ENCODE results near the gene SRSF4. TPM values are rescaled to one million over a fixed set of nuclear protein-coding genes. Genes with fewer than 3 reads are reported as not detected.

SRSF4 gene
- total and polyA plus RNA-seq, 10 of the 15 experiments (the other 5 are each of a cell fraction or from before 2014, with no cell fraction given): 17.2 to 107 (median 78.6) TPM

GRCh38 chr1:29169976-29170375 lies 11.7 kb downstream of the SRSF4 start:
- ChIA-PET CTCF (interaction anchor here (0.9 to 2.5 kb wide), 5 partner anchors 10 to 60 kb away, joined by 3 to 17 read pairs (median 4); partner anchors contain the start of genes MECR and SRSF4), SMC1A (ENCODE audit: uncharacterized antibody, unreplicated experiment) (interaction anchor here (0.6 to 3.7 kb wide), 8 partner anchors 10 to 336 kb away, joined by 3 to 27 read pairs (median 4); partner anchors contain the start of gene SRSF4), RAD21 (ENCODE audit: unreplicated experiment) (interaction anchor here (0.8 to 3.0 kb wide), 3 partner anchors 11 to 286 kb away, joined by 3 to 22 read pairs (median 3); partner anchors contain the start of gene SRSF4), POLR2A (interaction anchor here (4.7 kb wide), 1 partner anchor 11 kb away, joined by 50 read pairs; the partner anchor contains the start of gene SRSF4)
- no peak overlapping the region for H2AFZ ChIP-seq (ENCODE audit: control insufficient read depth, low read depth, low read length)
- H4K20me1 ChIP-seq (ENCODE audit: control insufficient read depth, insufficient read depth): peaks cover 4% of the 10 kb centered on the region; the same call in 1 of the 2 replicates
- H3K4me3 ChIP-seq: no peak overlapping the region; the same call in 1 of the 2 replicates
- peaks cover 5% of the 10 kb centered on the region; the same call in 1 of the 2 replicates for H3K4me1 ChIP-seq (ENCODE audit: control insufficient read depth, insufficient read depth, low read length)
- peaks cover 13 to 42% of the 10 kb centered on the region in 2 experiments for H3K36me3 ChIP-seq (ENCODE audit: control insufficient read depth in 2 of 2, insufficient read depth in 2 of 2, low read length in 1 of 2)
- TF ChIP-seq STAT1 (conservative IDR thresholded peaks at IDR 0.05) (no peak), TCF3 (IDR thresholded peaks at IDR 0.05; ENCODE audit: borderline replicate concordance, insufficient read depth, low read depth, low read length) (no peak), KAT2A (conservative IDR thresholded peaks at IDR 0.05; ENCODE audit: control insufficient read depth, low read depth, low read length) (no peak), PAX8 (IDR thresholded peaks at IDR 0.05) (no peak), NR2C2 (IDR thresholded peaks at IDR 0.05; ENCODE audit: borderline replicate concordance, control insufficient read depth, insufficient read length, low read depth) (no peak), GABPA (IDR thresholded peaks at IDR 0.05; ENCODE audit: low read depth) (no peak), HDGF (IDR thresholded peaks at IDR 0.05) (no peak), CEBPB (IDR thresholded peaks at IDR 0.05; ENCODE audit: borderline replicate concordance in 1 of 2, low read depth in 2 of 2, low read length in 2 of 2) (no peak), SP1 (IDR thresholded peaks at IDR 0.05; ENCODE audit: low read depth, low read length) (no peak), BCL11A (IDR thresholded peaks at IDR 0.05; ENCODE audit: low read depth, low read length) (no peak), SRF (IDR thresholded peaks at IDR 0.05; ENCODE audit: low read depth in 2 of 2, low read length in 2 of 2) (no peak), BCLAF1 (IDR thresholded peaks at IDR 0.05) (no peak), LARP7 (IDR thresholded peaks at IDR 0.05) (no peak), RAD21 (IDR thresholded peaks at IDR 0.05; ENCODE audit: insufficient read depth, low read depth, low read length) (no peak), CTCF (IDR thresholded peaks at IDR 0.05 in 2 of 3, conservative IDR thresholded peaks at IDR 0.05 in 1 of 3; ENCODE audit: control insufficient read depth in 2 of 3, extremely low read depth in 1 of 3, insufficient read depth in 1 of 3, low read depth in 3 of 3, low read length in 3 of 3) (no peak), CBX5 (IDR thresholded peaks at IDR 0.05; ENCODE audit: low read depth) (no peak), BHLHE40 (IDR thresholded peaks at IDR 0.05; ENCODE audit: borderline replicate concordance in 1 of 2, low read depth in 2 of 2, low read length in 1 of 2) (no peak), RB1 (IDR thresholded peaks at IDR 0.05; ENCODE audit: borderline replicate concordance) (no peak), ATF3 (IDR thresholded peaks at IDR 0.05; ENCODE audit: borderline replicate concordance, extremely low read depth, low read depth, low read length) (no peak), NFIC (IDR thresholded peaks at IDR 0.05; ENCODE audit: low read depth, low read length) (no peak)
- intact Hi-C loops (cut with micrococcal nuclease; ENCODE audit: unreplicated experiment) (no loop called here), in situ Hi-C loops (cut with MboI) (no loop called here)
- DNase-seq (ENCODE audit: low read depth, low spot score) (no peak), FAIRE-seq (no peak), ATAC-seq (no peak)
- no peaks in the 10 kb centered on the region for H3K27me3 ChIP-seq (replicated peaks in 1 of 2; ENCODE audit: control insufficient read depth in 2 of 2, insufficient read depth in 2 of 2, low read length in 1 of 2)
- H3K9ac ChIP-seq (ENCODE audit: control insufficient read depth, insufficient read depth, low read length): no peak overlapping the region
- 0% methylated on average over 3 of the region's 3 CpGs for WGBS (ENCODE audit: insufficient coverage, insufficient replicate concordance, low lambda C conversion rate, missing lambda C conversion rate)
- no TSS peak for BruUV-seq (replicated peaks)
- H3K27ac ChIP-seq (ENCODE audit: control insufficient read depth, insufficient read depth): no peak overlapping the region
- peaks cover 85% of the 10 kb centered on the region for H3K79me2 ChIP-seq (ENCODE audit: control insufficient read depth, insufficient read depth, low read length)
- H3K4me2 ChIP-seq (ENCODE audit: control insufficient read depth, insufficient read depth): no peak overlapping the region
- no peaks in the 10 kb centered on the region for H3K9me3 ChIP-seq (replicated peaks; ENCODE audit: control insufficient read depth, insufficient read depth, low read length)

Measured in GM12878 (cell line).